GM23248 (cell line): ENCODE data around the gene TTYH3.

Source experiments
- EZH2 ChIP-seq: fragments of 200-600 bp; sonication (generic); IDR thresholded peaks from 2 replicates; pipeline ENCODE4 v1.6.1; 2018; ENCODE audit warnings: antibody characterized with exemption, mild to moderate bottlenecking; ENCODE audit not compliant: insufficient read depth, poor library complexity, severe bottlenecking
- EZH2phosphoT487 ChIP-seq: fragments of 200-600 bp; sonication (generic); IDR thresholded peaks from 2 replicates; pipeline ENCODE4 v1.6.1; 2018; ENCODE audit warnings: antibody characterized with exemption, moderate library complexity, mild to moderate bottlenecking, low read depth; ENCODE audit not compliant: insufficient read depth

DNA sequence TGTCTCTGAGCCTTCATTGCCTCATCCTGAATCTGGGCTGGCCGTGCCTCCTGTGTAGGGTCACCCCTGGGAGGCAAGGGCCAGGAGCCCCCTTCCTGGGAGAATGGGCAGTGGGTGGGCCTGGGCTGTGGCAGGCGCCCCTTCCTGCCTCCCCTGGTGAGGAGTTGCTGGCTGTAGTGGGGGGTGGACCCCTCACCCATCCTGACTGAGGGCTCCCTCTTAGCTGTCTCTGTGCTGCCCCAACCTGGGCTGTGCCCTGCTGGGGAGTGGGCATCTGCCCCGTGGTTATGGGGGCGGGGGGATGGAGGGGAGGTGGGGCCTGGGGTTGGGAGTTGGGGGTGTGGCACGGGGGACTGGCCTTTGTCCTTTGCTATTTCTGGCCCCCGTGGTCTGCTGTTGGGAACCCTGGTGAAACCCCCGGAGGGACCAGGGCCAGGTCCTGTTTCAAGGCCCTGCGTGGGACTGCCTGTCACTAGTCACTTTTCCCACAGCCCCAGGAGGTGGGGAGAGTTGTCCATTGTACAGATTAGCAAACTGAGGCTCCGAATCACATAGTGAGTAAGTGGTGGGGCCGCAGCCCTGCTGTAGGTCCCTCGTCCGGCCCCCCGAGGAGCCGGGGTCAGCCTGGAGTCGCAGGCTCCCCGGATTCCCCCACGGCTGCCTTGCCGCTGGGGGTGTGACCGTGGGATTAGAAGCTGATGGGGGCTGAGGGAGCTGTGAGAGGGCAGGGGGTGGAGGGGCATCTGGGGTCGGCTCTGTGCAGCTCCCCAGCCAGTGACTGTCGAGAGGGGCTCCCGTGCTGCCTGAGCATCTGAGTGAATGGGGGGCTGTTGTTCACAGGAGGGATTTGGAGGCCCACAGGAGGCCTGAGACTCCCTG is 2.7 kb downstream of the TTYH3 start:
- TF ChIP-seq EZH2 (no peak), EZH2phosphoT487 (no peak)
